ENCODE results near the gene DENND6B. TPM values are rescaled to one million over a fixed set of nuclear protein-coding genes. Genes with fewer than 3 reads are reported as not detected.
A peak's percentile ranks its signal among the peaks of the same experiment; 100 is the strongest.

The DENND6B gene
- total RNA-seq, 6 experiments from 2014 or later, result 1.4 to 2.5 (median 1.9) TPM

GRCh38 chr22:50357222-50357621 lies 30.4 kb upstream of the DENND6B start:
- DNase-seq, result no peak
- H3K36me3 Mint-ChIP-seq (ENCODE audit: low read depth), result peaks cover 16% of the 10 kb centered on the region; the same call in 1 of the 2 replicates
- peaks cover 2% of the 10 kb centered on the region; the same call in 1 of the 2 replicates for H3K27me3 Mint-ChIP-seq (ENCODE audit: insufficient read depth)
- peak overlapping the region; percentile 34; the same call in 1 of the 2 replicates for H3K27ac Mint-ChIP-seq
- H3K9me3 Mint-ChIP-seq, result no peaks in the 10 kb centered on the region
- no peak overlapping the region for H3K4me3 Mint-ChIP-seq
- H3K4me1 Mint-ChIP-seq (ENCODE audit: low read depth), result peaks cover 13% of the 10 kb centered on the region
- TF ChIP-seq, protein P1, sequence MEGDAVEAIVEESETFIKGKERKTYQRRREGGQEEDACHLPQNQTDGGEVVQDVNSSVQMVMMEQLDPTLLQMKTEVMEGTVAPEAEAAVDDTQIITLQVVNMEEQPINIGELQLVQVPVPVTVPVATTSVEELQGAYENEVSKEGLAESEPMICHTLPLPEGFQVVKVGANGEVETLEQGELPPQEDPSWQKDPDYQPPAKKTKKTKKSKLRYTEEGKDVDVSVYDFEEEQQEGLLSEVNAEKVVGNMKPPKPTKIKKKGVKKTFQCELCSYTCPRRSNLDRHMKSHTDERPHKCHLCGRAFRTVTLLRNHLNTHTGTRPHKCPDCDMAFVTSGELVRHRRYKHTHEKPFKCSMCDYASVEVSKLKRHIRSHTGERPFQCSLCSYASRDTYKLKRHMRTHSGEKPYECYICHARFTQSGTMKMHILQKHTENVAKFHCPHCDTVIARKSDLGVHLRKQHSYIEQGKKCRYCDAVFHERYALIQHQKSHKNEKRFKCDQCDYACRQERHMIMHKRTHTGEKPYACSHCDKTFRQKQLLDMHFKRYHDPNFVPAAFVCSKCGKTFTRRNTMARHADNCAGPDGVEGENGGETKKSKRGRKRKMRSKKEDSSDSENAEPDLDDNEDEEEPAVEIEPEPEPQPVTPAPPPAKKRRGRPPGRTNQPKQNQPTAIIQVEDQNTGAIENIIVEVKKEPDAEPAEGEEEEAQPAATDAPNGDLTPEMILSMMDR (IDR thresholded peaks at IDR 0.05), result no peak

- TF ChIP-seq, protein P1 (IDR thresholded peaks at IDR 0.05), result no peak
- peaks cover 16% of the 10 kb centered on the region; the same call in 1 of the 2 replicates for H3K36me3 Mint-ChIP-seq (ENCODE audit: low read depth)
- H3K27ac Mint-ChIP-seq, result no peak overlapping the region
- no peak overlapping the region for H3K4me3 Mint-ChIP-seq
- peaks cover 2% of the 10 kb centered on the region; the same call in 1 of the 2 replicates for H3K27me3 Mint-ChIP-seq (ENCODE audit: insufficient read depth)
- peaks cover 5% of the 10 kb centered on the region for H3K4me1 Mint-ChIP-seq (ENCODE audit: low read depth)
- H3K9me3 Mint-ChIP-seq, result no peaks in the 10 kb centered on the region
- DNase-seq, result no peak
Measured at GRCh38 chr22:50356186-50356585, 29.4 kb upstream of the DENND6B start.

- TF ChIP-seq, protein P1 (IDR thresholded peaks at IDR 0.05), result no peak
- Mint-ChIP-seq H3K9me3 (no peaks in the 10 kb centered on the region), H3K36me3 (ENCODE audit: low read depth) (0 out of 2 replicates have a peak, but pooled peaks cover 1% of the 10 kb centered on the region), H3K27ac (no peak overlapping the region), H3K4me3 (no peak overlapping the region), H3K4me1 (ENCODE audit: low read depth) (no peaks in the 10 kb centered on the region), H3K27me3 (ENCODE audit: insufficient read depth) (no peaks in the 10 kb centered on the region; the same call in 1 of the 2 replicates)
- no peak for DNase-seq
Measured at GRCh38 chr22:50348058-50348457, 21.2 kb upstream of the DENND6B start.

GRCh38 chr22:50347157-50347556 lies 20.3 kb upstream of the DENND6B start:
- Mint-ChIP-seq H3K9me3 (no peaks in the 10 kb centered on the region), H3K27ac (no peak overlapping the region), H3K4me1 (ENCODE audit: low read depth) (no peaks in the 10 kb centered on the region), H3K36me3 (ENCODE audit: low read depth) (no peaks in the 10 kb centered on the region), H3K27me3 (ENCODE audit: insufficient read depth) (no peaks in the 10 kb centered on the region), H3K4me3 (no peak overlapping the region)
- no peak for DNase-seq
- TF ChIP-seq, protein P1 (IDR thresholded peaks at IDR 0.05), result no peak

DNA sequence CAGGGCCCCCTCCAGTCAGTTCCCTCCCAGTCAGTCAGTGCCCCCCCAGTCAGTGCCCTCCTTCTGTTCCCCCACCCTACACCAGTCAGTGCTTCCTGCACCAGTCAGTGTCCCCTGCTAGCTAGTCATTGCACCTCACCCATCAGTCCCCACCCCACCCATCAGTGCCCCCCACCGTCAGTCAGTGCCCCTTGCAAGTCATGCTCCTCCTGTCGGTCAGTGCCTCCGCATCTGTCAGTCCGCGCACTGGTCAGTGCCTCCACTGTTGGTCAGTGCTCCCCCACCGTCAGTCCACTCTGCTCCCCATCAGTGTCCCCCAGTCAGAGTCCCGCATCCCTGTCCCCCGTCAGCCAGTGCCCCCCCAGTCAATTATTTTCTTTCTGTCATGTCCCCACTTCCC lies 19.7 kb upstream of the DENND6B start:
- TF ChIP-seq, protein P1 (IDR thresholded peaks at IDR 0.05), result no peak
- DNase-seq, result no peak
- Mint-ChIP-seq H3K27ac (no peak overlapping the region), H3K4me1 (ENCODE audit: low read depth) (peaks cover 2% of the 10 kb centered on the region; the same call in 1 of the 2 replicates), H3K4me3 (no peak overlapping the region), H3K9me3 (no peaks in the 10 kb centered on the region), H3K27me3 (ENCODE audit: insufficient read depth) (no peaks in the 10 kb centered on the region), H3K36me3 (ENCODE audit: low read depth) (no peaks in the 10 kb centered on the region)

Measured in HFFc6 (cell line).